IPS DF 6.9 (cell line): ENCODE data around the gene CLDN4.
"Not testable (repeated sequence)": the region's sequence is repeated elsewhere in the genome, so short reads cannot be mapped to it uniquely, and the experiment has no call there.

Experiments used
- DNase-seq: peaks from one replicate; pipeline ENCODE4 v3.0.0-alpha.2; 2013; ENCODE audit warnings: low read depth, low spot score
- H3K27ac ChIP-seq: one replicate; pipeline ENCODE4 v1.5.1; 2013; ENCODE audit warnings: low read length, control low read depth
- H3K27me3 ChIP-seq: 2 replicates; pipeline ENCODE4 v1.6.1; 2013; ENCODE audit warnings: mild to moderate bottlenecking, low read length; ENCODE audit not compliant: control insufficient read depth, insufficient read depth
- H3K36me3 ChIP-seq: 2 replicates; pipeline ENCODE4 v1.6.1; 2013; ENCODE audit warnings: low read length; ENCODE audit not compliant: control insufficient read depth, insufficient read depth
- H3K4me1 ChIP-seq: 2 replicates; pipeline ENCODE4 v1.6.1; 2013; ENCODE audit warnings: low read length; ENCODE audit not compliant: control insufficient read depth, insufficient read depth
- H3K4me3 ChIP-seq: 2 replicates; pipeline ENCODE4 v1.5.1; 2013; ENCODE audit warnings: mild to moderate bottlenecking, low read length
- H3K9me3 ChIP-seq: 2 replicates; pipeline ENCODE4 v1.6.1; 2013; ENCODE audit warnings: low read length, inconsistent platforms; ENCODE audit not compliant: control insufficient read depth, insufficient read depth
- WGBS: extraction: QIAGEN DNeasy Blood & Tissue Kit; methylation state at CpG from one replicate; pipeline ENCODE4 v1.1.7; 2013; ENCODE audit warnings: mixed read lengths, missing lambda C conversion rate; ENCODE audit not compliant: insufficient read length, insufficient coverage; 5-methylcytosine and 5-hydroxymethylcytosine counted together

CLDN4 gene

GRCh38 chr7:73830681-73831583 is at the start of gene CLDN4:
CLDN4 (plus strand) TSS chr7:73830996; CDS start chr7:73831202, 206 bp downstream.
- Histone ChIP-seq H3K9me3 (no peaks in the 10 kb centered on the region), H3K36me3 (no peaks in the 10 kb centered on the region), H3K27me3 (no peaks in the 10 kb centered on the region), H3K4me3 (peak within 1 kb of the TSS; percentile 43; the same call in 1 of the 2 replicates), H3K27ac (no peak within 1 kb of the TSS), H3K4me1 (peaks cover 22% of the 10 kb centered on the region)
- DNase-seq: no peak
- no CpG with 5 or more reads among the region's 42 CpGs for WGBS

GRCh38 chr7:73786588-73786987 is 44.2 kb upstream of the CLDN4 start:
- Histone ChIP-seq H3K27ac (no peak overlapping the region), H3K4me3 (no peak overlapping the region), H3K36me3 (no peaks in the 10 kb centered on the region), H3K4me1 (no peaks in the 10 kb centered on the region), H3K27me3 (no peaks in the 10 kb centered on the region), H3K9me3 (no peaks in the 10 kb centered on the region; the same call in 1 of the 2 replicates)
- WGBS: no CpG with 5 or more reads among the region's 1 CpG
- DNase-seq: no peak

GRCh38 chr7:73787786-73788048 is 43.1 kb upstream of the CLDN4 start:
- not testable (repeated sequence) for H3K27ac ChIP-seq, H3K36me3 ChIP-seq, DNase-seq, H3K27me3 ChIP-seq, H3K9me3 ChIP-seq, H3K4me1 ChIP-seq, H3K4me3 ChIP-seq
- no CpG with 5 or more reads among the region's 1 CpG for WGBS

- Histone ChIP-seq H3K27me3 (no peaks in the 10 kb centered on the region), H3K27ac (no peak overlapping the region), H3K36me3 (no peaks in the 10 kb centered on the region), H3K4me3 (no peak overlapping the region), H3K4me1 (no peaks in the 10 kb centered on the region), H3K9me3 (no peaks in the 10 kb centered on the region; the same call in 1 of the 2 replicates)
- DNase-seq: no peak
- WGBS: no CpG with 5 or more reads among the region's 4 CpGs
Observed at GRCh38 chr7:73789051-73789450, 41.7 kb upstream of the CLDN4 start.

GRCh38 chr7:73791170-73791690 is 39.6 kb upstream of the CLDN4 start:
- not testable (repeated sequence) for H3K27me3 ChIP-seq, H3K36me3 ChIP-seq, H3K27ac ChIP-seq, H3K4me3 ChIP-seq, DNase-seq, H3K4me1 ChIP-seq, H3K9me3 ChIP-seq
- no CpG with 5 or more reads among the region's 7 CpGs for WGBS

GRCh38 chr7:73795188-73795587 is 35.6 kb upstream of the CLDN4 start:
- not testable (repeated sequence) for H3K9me3 ChIP-seq

GRCh38 chr7:73796656-73797055 is 34.1 kb upstream of the CLDN4 start:
- WGBS: no CpG with 5 or more reads among the region's 6 CpGs
- not testable (repeated sequence) for H3K4me3 ChIP-seq, H3K27me3 ChIP-seq, H3K36me3 ChIP-seq, DNase-seq, H3K27ac ChIP-seq, H3K9me3 ChIP-seq, H3K4me1 ChIP-seq

More at GRCh38 chr7:73795188-73795587, 35.6 kb upstream of the CLDN4 start:
- not testable (repeated sequence) for H3K27ac ChIP-seq, H3K4me1 ChIP-seq, H3K36me3 ChIP-seq, H3K4me3 ChIP-seq, DNase-seq, H3K27me3 ChIP-seq

- H3K4me1 ChIP-seq, H3K27me3 ChIP-seq, H3K9me3 ChIP-seq, H3K36me3 ChIP-seq, H3K4me3 ChIP-seq, H3K27ac ChIP-seq, DNase-seq: not testable (repeated sequence)
- no CpG with 5 or more reads among the region's 34 CpGs for WGBS
Observed at GRCh38 chr7:73797176-73797575, 33.6 kb upstream of the CLDN4 start.

- whole genome bisulfite sequencing: no CpG with 5 or more reads among the region's 10 CpGs
- H3K4me1 ChIP-seq: no peaks in the 10 kb centered on the region
Observed at GRCh38 chr7:73799282-73800141, 31.3 kb upstream of the CLDN4 start.

GRCh38 chr7:73801577-73801976 is 29.2 kb upstream of the CLDN4 start:
- H3K4me1 ChIP-seq: no peaks in the 10 kb centered on the region
- no peak overlapping the region for H3K27ac ChIP-seq
- no peak for DNase-seq
- no peak overlapping the region for H3K4me3 ChIP-seq
- H3K9me3 ChIP-seq: no peaks in the 10 kb centered on the region
- H3K27me3 ChIP-seq: no peaks in the 10 kb centered on the region
- H3K36me3 ChIP-seq: no peaks in the 10 kb centered on the region
- no CpG with 5 or more reads among the region's 1 CpG for WGBS

More at GRCh38 chr7:73799282-73800141, 31.3 kb upstream of the CLDN4 start:
- Histone ChIP-seq H3K27me3 (no peaks in the 10 kb centered on the region), H3K27ac (no peak overlapping the region), H3K9me3 (no peaks in the 10 kb centered on the region), H3K4me3 (no peak overlapping the region), H3K36me3 (no peaks in the 10 kb centered on the region)
- no peak for DNase-seq
